NCI-H446 treated with DMSO at 0.1 percent for 48 hours (cell line): ENCODE data around the gene ELMO3.

ENCODE experiments used
- DNase-seq: peaks from one replicate; lab custom pipeline; 2025; lab: John Stamatoyannopoulos, UW

Gene ELMO3

DNA sequence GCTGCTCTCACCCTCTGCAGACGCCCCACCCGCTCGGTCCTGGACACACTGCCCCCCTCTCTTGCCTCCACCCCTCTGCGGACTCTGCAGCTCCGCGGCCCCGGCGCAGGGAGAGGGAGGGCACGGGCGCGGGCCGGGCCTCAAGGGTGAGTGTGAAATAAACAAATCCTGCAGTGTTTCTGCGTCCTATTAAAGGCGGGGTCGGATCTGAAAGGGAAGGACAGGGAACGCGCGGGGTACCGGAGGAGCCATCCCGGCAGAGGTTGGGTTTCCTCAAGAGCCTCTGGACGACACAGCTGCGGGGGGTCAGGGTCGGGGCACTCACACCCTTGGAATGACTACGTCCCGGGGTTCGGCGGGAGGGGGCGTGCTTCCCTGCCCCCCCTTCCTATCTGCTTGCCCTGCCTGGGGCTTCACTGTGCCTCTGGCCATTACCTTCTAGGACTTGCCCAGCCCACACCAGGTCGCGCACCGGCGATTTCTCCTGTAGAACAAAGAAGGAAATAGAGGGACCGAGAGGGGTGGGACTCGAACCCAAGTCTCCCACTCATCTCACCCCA, 34.9 kb upstream of the ELMO3 start:
- DNase-seq, result no peak

- DNase-seq, result no peak
Observed at GRCh38 chr16:67164599-67165061, 34.3 kb upstream of the ELMO3 start, which contains the start of gene HSF4. Gene HSF4 (plus strand): TSS chr16:67164745. CDS start chr16:67164812, 67 bp downstream.

DNA sequence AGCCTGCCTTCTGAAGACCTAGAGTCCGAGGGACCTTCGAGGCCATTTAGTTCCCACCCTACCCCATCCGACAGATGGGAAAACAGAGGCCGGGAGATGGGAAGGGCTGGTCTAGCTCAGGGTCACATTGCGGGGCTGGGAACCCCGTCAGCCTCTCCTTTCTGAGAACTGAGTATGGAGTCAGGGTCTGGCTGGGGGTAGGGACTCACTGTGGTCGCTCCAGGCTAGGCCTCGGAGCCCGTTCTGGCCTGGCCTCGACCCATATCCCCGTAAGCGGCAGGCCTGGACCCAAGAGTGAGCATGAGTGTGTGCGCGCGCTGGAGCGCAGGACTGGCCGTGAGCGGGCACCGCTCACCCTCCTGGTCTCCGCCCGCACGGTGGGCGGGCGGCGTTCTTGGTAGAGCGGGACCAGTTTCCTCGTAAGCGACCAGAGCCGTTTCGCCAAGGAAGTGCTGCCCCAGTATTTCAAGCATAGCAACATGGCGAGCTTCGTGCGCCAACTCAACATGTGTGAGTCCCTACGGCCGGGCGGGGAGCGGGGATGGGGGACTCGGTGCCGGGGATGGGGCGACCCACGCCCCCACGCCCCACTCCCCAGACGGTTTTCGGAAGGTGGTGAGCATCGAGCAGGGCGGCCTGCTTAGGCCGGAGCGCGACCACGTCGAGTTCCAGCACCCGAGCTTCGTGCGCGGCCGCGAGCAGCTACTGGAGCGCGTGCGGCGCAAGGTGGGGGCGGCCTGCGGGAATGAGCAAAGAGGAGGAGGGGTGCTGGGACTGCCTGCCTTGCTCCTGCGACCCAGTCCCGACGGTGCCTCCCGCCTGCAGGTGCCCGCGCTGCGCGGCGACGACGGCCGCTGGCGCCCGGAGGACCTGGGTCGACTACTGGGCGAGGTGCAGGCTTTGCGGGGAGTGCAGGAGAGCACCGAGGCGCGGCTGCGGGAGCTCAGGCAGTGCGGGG, 33.5 kb upstream of the ELMO3 start:
- DNase-seq, result no peak

GRCh38 chr16:67166110-67166547, 32.8 kb upstream of the ELMO3 start:
- DNase-seq, result no peak

DNA sequence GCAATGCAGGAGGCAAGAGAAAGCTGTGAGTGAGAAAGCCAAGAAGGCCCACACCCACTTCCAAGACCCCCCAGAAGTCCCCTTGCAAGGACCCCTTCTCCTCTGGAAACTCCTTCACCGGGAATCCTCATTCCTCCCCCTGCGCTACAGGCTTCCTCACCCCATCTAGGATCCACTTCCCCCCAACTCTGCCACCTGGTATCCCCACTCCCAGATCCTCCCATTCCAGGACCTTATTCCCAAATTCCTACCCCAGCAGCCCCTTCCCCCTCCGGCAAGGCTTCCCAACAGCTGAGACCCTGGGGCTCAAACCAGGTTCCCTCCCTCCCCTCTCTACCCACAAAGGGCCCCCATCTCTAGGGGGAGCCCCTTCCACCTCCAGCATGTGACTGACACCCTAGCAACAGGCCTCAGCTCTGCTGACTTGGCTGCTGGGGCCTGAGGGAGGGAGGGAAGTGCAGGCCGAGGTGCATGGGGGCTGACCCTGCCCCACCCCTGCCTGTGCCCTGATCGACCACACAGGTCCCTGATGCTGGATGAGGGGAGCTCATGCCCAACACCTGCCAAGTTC, 32.2 kb upstream of the ELMO3 start:
- DNase-seq, result no peak

GRCh38 chr16:67167588-67167987, 31.3 kb upstream of the ELMO3 start:
- no peak for DNase-seq

GRCh38 chr16:67169011-67169451, 29.9 kb upstream of the ELMO3 start:
- no peak for DNase-seq

GRCh38 chr16:67169642-67170167, 29.2 kb upstream of the ELMO3 start:
- DNase-seq, result no peak

DNA sequence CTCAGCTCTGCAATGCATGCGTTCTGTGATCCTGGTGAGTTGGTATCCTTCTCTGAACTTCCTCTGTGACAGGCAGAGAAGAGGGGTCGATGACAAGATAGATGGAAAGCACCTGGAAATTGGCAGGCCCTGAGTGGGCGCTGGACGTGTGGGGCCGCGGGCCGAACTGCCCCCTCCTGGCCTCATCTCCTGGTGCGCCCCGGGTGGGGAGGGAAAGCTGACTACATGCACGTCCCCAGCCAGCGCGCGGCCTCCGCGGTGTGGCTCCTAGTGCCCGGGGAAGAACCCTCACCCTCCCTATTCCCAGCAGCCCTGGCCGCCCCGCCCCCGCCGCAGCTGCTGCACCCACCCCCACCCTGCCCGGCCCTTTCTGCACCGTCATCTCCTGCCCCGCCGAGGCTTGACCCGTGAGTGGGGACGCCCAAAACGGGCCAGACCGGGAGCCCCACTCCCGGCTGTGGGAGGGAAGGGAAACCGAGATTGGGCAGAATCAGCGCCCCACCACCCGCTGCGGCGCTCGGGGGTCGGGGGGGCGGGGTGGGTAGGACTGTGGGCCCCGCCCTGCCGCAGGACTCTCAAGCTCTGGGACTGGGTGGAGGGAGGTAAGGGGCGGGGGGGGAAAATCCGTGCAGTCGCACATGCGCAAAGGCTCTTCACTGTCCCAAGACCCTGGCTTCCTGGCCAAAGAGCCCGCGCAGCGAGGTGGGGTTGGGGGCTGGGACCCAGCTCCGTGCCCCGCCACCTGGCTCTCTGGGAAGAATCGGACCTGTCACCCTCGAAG, 28.6 kb upstream of the ELMO3 start, which contains the start of gene NOL3:
Gene NOL3, plus strand, starts transcription at position 371 of the 781 bp plus-strand sequence.
- peak; percentile 24 for DNase-seq

GRCh38 chr16:67170949-67171649, 27.8 kb upstream of the ELMO3 start:
- no peak for DNase-seq

DNA sequence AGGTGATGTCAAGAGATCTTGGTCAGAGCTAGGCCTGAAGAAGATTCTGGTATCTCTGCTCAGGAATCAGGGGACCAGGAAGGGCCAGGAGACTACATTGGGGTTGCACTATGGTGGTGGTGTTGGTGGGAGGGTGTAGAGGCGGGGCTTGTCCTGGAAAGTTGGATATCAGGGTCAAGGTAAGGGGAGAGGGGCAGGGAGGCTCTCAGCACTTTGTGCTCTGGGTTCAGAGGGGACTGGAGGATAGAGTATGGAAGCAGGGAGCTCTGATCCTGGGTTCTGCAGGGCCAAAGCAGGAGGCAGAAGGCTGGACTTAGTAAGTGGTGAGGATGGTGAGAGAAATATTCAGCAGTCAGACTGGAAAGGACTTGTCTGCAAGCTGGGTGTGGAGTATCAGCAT, 25.6 kb upstream of the ELMO3 start:
- DNase-seq, result no peak

DNA sequence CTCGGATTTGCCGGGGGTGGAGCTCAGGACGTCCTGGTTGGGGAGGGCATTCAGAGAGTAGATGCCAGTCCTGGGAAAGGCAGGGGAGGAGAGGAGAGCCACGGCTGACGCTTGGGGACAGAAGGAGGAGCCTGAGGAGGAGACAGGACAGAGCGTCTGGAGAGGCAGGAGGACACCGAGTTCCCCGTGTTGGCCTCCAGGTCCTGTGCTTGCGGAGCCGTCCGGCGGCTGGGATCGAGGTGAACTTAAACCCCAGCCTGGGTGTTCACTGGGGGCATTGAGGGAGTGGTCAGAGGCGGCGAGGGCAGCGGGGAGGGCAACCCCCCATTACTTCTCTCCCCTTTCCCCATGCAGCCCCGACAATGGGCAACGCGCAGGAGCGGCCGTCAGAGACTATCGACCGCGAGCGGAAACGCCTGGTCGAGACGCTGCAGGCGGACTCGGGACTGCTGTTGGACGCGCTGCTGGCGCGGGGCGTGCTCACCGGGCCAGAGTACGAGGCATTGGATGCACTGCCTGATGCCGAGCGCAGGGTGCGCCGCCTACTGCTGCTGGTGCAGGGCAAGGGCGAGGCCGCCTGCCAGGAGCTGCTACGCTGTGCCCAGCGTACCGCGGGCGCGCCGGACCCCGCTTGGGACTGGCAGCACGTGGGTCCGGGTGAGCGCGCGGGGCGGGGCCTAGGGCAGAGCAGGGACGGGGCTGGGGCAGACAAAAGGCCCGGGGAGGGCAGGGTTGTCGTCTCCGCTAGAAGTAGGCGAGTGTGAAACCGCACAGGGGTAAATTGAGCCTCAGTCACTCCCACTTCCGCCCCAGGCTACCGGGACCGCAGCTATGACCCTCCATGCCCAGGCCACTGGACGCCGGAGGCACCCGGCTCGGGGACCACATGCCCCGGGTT, 24.9 kb upstream of the ELMO3 start:
- no peak for DNase-seq

GRCh38 chr16:67174706-67175231, 24.2 kb upstream of the ELMO3 start:
- DNase-seq, result no peak

GRCh38 chr16:67176662-67177061, 22.3 kb upstream of the ELMO3 start:
- no peak for DNase-seq

DNA sequence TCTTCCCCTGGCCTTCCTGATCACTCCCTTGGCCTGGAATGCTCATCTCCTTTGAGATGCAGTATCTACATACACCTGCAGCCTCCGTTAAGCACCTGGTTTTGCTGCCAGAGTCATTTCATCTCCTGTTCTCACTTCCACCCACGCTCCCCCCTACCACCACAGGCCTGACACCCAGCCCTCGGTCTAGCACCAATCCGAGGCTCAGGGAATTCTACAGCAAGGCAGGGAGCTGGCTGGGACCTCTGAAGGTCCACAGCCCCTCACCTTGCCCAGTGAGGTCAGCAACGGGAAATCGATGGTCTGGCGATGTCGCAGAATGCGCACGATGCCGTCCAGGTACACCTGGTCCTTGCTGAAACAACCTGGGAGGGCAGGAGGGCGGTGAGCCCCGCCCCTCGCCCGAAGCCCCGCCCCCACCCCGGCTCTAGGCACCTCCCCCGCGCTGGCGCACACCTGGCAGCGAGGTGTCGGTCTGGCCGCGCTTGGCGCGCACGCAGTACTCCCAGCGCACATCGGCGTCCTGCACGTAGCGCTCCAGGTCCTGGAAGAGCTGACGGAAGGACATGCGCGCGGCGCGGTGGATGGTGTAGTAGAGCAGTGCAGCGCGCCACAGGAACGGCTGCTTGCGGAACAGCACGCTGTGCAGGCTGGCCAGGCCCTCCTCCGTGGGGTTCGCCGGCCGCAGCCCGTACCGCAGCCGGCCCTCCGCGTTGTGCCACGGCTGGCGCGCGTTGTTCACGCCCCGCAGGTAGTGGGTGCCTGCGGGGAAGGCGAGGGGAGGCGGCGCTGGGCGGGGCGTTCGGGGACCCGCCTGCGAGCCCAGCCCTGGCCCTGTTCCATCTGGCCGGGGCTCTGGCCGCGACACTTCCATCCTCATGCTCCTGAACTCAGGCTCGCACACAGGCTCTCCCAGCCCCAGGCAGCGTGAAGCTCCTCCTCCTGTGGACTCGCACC, 20.9 kb upstream of the ELMO3 start:
- DNase-seq, result no peak

DNA sequence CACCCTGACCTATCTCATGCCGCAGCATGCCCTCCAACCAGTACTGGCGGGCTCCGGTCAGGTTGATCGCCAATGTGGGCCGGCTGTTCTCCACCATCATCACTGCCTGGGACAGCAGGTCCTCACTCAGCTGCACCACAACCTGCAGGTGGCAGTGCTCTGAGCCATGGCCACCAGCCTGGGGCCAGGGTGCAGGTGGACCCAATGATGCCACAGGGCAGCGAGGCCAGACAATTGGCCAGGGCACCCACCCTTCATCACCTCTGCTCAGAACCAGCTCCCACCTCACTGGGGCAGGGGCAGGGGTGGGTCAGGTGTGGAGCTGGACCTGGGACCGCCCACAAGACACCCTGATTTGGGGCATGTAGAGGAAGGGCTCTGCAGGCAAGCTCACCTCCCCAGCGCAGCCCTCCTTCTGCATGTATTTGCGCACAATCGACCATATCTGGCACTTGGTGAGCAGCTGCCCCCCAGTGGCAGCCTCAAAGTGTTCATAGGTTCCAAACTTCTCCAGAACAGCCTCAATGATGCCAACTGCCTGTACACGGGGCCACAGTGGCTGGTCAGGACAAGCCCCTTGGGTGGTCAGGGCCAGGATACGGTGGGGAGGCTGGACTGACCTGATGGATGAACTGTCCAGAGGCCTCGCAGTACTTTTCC, 19.4 kb upstream of the ELMO3 start:
- no peak for DNase-seq

DNA sequence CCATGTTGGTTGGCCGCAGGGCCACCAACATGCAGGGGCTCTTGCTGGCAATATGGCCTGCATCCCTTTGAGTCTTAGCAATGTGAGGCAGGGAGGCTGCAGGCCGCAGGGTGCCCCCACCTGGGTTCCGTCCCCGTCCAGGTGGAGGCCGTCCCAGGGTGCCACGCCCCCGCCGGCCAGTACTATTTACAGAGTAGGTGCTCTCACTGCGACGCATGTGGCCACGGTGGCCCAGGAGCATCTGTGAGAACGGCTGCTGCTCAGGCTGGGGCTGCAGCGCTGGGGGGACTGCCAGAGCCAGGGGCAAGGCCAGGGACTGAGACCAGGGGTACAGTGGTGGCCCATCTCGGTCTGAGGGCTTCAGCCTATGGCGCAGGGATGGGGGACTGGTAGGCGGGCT, 18.8 kb upstream of the ELMO3 start:
- DNase-seq, result no peak

GRCh38 chr16:67181346-67181745, 17.6 kb upstream of the ELMO3 start:
- peak; percentile 51 for DNase-seq
